ENCODE data around the gene UBLCP1.
A peak's percentile ranks its signal among the peaks of the same experiment; 100 is the strongest.
"Not testable (repeated sequence)": the region's sequence is repeated elsewhere in the genome, so short reads cannot be mapped to it uniquely, and the experiment has no call there.

The UBLCP1 gene

DNA sequence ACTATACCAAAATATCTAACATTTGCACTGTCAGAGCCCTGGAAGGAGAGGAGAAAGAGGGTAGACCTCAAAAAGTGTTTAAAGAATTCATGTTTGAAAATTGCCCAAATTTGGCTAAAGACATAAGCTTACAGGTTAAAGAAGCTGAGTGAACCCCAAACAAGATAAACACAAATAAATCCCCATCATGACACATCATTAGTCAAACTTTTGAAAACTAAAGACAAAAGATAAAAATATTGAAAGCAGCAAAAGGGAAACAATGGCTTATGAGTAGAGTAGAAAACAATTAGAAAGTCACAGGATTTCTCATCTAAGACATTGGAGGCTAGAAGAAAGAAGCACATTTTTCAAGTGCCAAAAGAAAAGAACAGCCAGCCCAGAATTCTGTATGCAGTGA, 6.1 kb upstream of the UBLCP1 start:
- no peak for DNase-seq

GRCh38 chr5:159257629-159258283, 5.3 kb upstream of the UBLCP1 start:
- no peak for DNase-seq

DNA sequence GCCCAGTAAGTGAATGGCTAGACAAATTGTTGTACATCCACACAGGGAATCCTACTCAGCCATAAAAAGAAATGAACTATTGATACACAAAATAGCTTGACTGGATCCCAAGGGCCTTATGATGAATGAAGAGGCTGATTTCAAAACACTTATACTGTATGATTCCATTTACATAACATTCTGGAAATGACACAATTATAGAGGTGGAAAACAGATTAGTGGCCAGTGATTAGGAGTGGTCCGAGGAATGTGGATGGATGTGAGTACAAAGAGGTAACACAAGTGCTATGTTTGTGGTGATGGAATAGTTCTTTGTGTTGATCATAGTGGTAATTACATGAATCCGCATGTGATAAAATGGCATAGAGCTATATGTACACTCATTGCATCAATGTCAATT, 4.7 kb upstream of the UBLCP1 start:
- DNase-seq, result no peak

DNA sequence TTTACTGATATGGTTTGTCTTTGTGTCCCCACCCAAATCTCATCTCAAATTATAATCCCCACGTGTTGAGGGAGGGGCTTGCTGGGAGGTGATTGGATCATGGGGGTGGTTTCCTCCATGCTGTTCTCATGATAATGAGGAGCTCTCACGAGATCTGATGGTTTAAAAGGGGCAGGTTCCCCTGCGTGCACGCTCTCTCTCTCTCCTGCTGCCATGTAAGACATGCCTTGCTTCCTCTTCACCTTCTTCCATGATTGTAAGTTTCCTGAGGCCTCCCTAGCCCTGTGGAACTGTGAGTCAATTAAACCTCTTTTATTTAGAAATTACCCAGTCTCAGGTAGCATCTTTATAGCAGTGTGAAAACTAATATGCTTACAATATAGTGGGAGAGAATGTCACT, 2.9 kb upstream of the UBLCP1 start:
- DNase-seq, result not testable (repeated sequence)

GRCh38 chr5:159262472-159262858, 625 bp upstream of the UBLCP1 start:
- DNase-seq, result no peak

DNA sequence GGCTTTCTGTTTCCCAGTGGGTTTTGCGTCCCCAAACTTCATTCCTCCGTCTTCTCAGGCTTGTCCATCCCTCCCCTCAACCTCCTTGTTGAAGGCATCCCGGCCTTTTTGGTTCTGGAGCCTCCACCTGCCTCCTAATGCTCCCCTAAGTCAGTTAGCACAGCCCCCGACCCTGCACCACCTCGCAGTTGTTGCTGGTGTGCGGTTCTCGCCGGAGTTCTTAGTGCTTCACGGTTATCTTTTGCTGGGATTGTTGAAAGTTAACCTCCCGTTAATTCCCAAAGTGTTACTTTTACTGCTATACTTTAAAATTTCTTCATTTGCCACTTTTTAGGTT, 447 bp downstream of the UBLCP1 start:
- DNase-seq, result no peak

DNA sequence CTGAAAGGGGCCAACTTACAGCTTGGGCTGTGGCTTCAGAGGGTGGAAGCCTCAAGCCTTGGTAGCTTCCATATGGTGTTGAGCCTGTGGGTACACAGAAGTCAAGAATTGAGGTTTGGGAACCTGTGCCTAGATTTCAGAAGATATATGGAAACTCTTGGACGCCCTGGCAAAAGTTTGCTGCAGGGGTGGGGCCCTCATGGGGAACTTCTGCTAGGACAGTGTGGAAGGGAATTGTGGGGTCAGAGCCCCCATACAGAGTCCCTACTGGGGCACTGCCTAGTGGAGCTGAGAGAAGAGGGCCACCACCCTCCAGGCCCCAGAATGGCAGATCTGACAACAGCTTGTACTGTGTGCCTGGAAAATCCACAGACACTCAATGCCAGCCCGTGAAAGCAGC, 3.7 kb downstream of the UBLCP1 start:
- DNase-seq, result not testable (repeated sequence)

GRCh38 chr5:159269723-159270122, 6.6 kb downstream of the UBLCP1 start:
- no peak for DNase-seq

GRCh38 chr5:159273923-159274322, 10.8 kb downstream of the UBLCP1 start:
- DNase-seq, result no peak

- no peak for DNase-seq
These were observed 11.6 kb downstream of the UBLCP1 start for GRCh38 chr5:159274676-159275075.

GRCh38 chr5:159286420-159287035, 23.4 kb downstream of the UBLCP1 start:
- DNase-seq, result peak in 1 of 2 donors; percentile 57

DNA sequence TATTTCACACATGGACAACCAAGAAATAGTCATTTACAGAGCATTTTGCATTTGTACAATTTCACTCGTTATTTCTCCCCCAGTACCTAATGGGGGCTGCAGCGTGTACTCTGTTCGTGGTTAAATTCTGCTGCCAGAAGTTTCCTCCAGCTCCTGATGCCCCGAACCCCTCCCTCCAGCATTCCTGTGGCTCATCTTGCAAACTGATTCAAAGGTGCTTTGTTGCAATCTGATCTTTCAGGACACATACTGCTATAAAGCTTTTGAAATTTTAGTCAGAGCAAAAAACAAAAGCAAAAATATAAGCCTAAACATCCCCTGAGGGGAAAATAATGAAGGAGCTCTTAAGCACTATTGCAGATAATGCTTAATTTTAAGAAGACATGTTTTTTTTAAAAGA, 27.7 kb downstream of the UBLCP1 start:
- no peak for DNase-seq

DNA sequence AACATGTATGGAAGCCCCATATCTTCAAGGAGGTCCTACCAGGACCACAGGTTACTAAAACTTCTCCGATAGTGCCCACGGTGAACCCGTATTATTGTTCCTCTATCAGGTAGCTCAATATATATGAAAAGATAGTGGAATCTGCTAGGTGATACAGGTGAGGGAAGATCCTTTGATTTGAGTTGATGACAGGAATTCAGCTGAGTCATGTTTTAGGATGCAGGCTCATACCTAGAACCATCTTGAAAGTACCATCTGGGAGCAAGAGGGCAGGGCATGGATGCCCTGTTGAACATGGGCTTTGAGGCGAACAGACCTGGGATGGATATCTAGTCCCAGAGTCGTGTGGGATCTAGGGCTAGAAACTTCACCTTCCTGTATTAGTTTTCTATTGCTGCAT, 31.8 kb downstream of the UBLCP1 start:
- DNase-seq, result no peak

DNA sequence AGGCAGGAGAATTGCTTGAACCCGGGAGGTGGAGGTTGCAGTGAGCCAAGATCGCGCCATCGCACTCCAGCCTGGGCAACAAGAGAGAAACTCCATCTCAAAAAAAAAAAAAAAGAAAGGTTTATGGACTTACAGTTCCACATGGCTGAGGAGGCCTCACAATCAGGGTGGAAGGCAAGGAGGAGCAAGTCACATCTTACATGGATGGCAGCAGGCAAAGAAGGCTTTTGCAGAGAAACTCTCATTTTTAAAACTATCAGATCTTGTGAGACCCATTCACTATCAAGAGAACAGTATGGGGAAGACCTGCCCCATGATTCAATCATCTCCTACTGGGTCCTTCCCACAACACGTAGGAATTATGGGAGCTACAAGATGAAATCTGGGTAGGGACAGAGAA, 34.2 kb downstream of the UBLCP1 start:
- DNase-seq, result not testable (repeated sequence)

GRCh38 chr5:159301466-159301865, 38.4 kb downstream of the UBLCP1 start:
- DNase-seq, result no peak

DNA sequence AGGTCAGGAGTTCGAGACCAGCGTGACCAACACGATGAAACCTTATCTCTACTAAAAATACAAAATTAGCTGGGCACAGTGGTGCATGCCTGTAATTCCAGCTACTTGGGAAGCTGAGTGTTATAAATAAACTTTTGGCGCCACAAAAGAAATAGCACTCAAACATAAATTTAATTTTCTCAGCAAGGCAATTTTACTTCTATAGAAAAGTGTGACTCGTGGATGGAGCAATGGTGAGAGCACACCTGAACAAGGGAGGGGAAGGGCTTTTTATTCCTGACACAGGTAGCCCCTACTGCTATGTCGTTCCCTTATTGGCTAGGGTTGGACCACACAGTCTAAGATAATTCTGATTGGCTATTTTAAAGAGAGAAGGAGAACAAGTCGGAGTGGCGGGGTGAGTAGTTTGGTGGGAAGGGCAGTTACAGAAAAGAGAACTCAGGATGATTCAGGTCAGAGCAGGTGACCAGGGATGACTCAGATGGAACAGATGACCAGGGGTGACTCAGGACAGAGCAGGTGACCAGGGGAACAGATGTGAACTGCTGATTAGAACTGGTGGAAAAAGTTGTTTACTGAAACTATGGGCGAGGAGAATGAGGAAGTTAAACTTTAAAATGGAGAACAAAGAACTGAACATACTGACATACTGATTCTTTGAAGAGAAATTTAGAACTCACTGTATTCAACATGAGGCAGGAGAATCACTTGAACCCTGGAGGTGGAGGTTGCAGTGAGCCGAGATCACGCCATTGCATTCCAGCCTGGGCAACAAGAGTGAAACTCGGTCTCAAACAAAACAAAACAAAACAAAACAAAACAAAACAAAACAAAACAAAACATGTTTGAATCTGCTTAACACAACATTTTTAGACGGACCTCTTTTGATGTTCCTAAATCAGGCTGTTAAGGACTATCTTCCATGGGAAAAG, 39.1 kb downstream of the UBLCP1 start:
- DNase-seq, result not testable (repeated sequence)

DNA sequence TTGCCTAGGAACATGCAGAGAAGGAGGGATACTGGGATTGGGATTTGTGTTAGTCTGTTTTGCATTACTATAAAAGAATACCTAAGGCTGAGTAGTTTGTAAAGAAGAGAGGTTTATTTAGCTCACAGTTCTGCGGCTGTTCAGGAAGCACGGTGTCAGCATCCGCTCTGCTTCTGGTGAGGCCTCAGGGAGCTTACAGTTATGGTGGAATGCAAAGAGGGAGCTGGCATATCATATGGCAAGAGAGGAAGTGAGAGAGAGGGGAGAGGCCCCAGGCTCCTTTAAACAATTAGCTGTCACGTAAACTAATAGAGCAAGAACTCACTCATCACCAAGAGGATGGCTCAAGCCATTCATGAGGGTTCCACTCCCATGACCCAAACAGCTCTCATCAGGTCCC, 40.2 kb downstream of the UBLCP1 start:
- DNase-seq, result no peak

DNA sequence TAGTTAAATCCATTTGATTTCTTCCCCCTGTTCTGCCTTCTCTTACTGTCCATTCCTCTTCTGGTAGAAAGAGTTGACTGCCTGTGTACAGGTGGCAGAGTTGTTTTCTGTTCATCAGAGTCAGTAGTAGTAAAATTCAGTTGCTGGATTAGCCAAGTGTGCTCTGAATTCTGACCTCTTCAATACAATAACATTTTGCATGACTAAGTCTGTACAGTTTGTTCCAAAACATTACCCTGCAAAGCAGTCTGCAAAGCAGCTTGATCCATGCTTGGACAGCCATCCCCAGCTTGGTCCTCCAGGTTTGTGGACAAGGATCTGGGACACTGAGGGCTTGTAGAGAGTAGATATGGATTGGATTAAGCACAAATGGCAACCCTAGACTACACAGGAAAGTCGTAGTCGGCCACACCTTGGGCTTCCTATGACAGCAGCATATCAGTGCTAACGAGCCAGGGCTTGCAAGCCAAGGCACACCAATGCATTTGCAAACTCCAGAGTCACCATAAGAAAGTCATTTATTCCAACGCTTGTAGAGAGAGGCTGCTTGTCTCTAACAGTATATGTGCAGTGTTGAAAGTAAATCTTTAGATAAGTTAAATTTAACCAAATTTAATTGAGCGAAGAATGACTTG, 42.0 kb downstream of the UBLCP1 start:
- no peak for DNase-seq

DNA sequence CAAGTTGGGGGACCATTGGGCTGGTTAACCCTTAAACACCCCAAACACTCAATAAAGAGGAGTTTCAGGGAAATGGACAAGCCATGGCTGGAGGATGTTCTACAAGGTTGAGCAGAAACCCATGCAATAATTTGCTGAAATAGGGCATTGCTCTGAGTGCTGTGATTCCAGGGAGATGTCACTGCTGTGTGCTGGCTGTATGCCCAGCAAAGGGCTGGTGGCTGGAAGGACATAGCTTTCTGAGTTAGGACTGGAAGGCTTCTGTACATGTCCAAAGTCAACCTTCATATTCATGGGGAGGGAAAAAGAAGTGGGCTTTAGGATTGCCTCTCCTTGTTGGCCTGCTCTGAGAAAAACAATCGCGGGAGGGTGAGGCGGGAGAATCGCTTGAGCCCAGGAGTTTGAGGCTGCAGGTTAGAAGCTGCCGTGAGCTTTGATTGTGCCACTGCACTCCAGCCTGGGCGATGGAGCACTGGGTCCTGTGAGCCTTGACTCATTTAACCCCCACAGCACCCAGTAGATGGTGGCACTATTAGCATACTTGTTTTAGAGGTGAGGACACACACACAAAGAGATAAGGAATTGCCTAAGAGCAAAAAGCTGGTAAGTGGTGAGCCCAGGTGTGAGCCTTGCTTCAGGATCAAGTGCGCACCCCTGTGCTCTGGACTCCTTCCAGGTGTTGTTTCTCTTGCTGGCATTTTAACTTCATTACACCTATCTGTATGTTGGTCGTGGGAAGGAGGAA, 46.8 kb downstream of the UBLCP1 start:
- DNase-seq, result no peak

GRCh38 chr5:159310511-159310910, 47.4 kb downstream of the UBLCP1 start:
- no peak for DNase-seq

DNA sequence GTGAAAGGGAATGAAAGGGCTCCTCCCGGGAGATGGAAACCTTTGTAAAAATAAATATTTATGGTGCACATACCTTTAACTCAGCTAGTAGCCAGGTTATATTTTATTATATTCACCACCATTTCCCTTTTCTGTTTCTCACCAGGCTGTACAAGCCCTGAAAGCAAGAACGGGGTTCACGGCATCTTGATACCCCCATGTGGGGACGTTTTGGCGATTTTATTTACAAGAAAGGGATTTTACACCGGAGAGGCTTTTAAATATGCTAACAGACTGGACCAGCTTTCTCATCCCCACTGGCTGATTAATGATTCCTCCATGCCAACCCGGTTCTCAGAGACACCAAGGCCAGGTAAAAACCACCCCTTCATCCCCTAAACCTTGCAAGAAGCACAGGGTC, 48.0 kb downstream of the UBLCP1 start:
- no peak for DNase-seq

GRCh38 chr5:159313197-159313596, 50.1 kb downstream of the UBLCP1 start:
- DNase-seq, result no peak

Measured in hippocampal formation (tissue), 2 donors.